GM12864 (cell line): ENCODE results near the gene VILL.

Source experiments
- DNase-seq: peaks from one replicate; pipeline ENCODE4 v3.0.0-alpha.2; 2011; ENCODE audit warnings: low read depth
- H3K4me3 ChIP-seq: 2 replicates; pipeline ENCODE4 v1.5.1; 2011; ENCODE audit warnings: mild to moderate bottlenecking, low read depth, low read length, control low read depth
- TF ChIP-seq, protein P1 (sequence below): IDR thresholded peaks from 2 replicates; pipeline ENCODE4 v1.5.1; 2011; ENCODE audit warnings: low read depth, mild to moderate bottlenecking, moderate library complexity, low read length, control low read depth, inconsistent platforms; ENCODE audit errors: missing control alignments

The VILL gene

DNA sequence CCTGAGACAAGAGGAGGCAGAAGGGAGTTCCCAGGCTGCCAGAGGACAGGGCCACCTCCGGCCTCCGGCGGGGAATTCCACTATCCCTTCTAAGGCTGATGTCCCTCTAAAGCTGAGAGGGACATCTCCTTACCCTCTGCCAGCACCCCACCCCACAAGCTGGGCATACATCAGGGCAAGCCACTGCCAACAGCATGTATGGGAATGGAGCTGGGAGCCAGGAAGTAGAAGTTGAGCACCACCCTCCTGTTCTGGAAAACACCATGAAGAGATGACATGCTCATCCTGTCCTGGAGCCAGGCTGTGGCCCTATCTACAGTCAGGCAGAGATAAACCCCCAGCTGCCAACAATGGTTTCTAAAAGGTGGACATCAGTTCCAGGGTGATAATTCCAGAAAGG, 31.7 kb downstream of the VILL start:
- DNase-seq: no peak
- TF ChIP-seq, protein P1, sequence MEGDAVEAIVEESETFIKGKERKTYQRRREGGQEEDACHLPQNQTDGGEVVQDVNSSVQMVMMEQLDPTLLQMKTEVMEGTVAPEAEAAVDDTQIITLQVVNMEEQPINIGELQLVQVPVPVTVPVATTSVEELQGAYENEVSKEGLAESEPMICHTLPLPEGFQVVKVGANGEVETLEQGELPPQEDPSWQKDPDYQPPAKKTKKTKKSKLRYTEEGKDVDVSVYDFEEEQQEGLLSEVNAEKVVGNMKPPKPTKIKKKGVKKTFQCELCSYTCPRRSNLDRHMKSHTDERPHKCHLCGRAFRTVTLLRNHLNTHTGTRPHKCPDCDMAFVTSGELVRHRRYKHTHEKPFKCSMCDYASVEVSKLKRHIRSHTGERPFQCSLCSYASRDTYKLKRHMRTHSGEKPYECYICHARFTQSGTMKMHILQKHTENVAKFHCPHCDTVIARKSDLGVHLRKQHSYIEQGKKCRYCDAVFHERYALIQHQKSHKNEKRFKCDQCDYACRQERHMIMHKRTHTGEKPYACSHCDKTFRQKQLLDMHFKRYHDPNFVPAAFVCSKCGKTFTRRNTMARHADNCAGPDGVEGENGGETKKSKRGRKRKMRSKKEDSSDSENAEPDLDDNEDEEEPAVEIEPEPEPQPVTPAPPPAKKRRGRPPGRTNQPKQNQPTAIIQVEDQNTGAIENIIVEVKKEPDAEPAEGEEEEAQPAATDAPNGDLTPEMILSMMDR: no peak
- H3K4me3 ChIP-seq: no peak overlapping the region

DNA sequence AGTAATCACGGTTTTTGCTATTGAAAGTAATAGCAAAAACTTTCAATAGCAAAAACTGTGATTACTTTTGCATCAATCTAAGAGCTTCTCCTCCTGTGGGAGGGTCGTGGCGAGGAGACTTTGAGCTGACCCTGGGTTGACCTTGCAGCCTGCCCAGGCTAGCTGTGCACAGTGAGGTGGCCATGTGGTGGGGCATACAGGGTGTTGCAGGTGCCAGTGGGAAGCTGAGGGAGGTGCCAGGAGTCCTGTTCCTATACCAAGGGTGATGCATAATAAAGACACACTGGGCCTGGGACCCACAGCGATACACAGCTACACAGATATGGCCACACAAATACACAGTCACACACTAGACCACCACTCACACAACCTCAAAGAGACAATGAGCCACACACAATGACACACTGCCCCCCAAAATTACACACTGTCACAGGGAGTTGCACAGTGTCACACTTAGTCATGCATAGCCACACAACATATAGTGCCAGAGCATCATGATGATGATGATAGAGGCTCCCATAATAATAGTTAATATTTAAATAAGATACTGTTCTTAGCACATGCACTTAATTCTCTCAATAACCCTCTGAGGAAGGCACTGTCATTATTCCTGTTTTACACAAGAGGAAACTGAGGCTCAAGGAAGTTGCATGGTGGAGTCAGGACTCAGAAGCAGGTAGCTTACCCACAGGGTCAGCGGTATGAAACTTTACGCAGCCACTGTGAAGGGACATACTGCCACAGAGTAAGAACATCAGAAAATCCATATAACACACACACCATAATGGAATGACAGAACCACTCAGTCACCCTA, 32.5 kb downstream of the VILL start:
- TF ChIP-seq, protein P1: no peak

DNA sequence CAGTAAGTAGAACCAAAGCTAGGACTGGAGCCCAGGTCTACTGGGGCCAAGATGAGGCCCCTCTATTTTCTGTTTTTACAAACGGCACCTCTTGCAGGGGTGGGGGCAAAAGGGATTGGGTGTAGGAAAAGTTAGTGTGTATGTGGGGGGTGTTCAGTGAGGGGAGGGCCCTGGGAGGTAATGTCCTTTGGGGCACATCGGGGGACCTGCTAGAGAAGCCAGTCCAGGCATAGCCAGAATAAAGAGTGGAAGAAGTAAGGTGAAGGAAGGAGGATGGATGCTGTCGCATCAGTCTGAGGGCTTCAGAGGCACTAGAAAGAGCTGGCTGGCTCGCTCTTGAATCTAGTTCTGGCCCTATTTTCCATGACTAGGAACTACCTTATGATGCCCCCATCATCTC, 36.3 kb downstream of the VILL start:
- no peak for DNase-seq
- H3K4me3 ChIP-seq: no peak overlapping the region
- TF ChIP-seq, protein P1: no peak

More for the DNA sequence above, 32.5 kb downstream of the VILL start:
- no peak overlapping the region for H3K4me3 ChIP-seq
- DNase-seq: no peak

DNA sequence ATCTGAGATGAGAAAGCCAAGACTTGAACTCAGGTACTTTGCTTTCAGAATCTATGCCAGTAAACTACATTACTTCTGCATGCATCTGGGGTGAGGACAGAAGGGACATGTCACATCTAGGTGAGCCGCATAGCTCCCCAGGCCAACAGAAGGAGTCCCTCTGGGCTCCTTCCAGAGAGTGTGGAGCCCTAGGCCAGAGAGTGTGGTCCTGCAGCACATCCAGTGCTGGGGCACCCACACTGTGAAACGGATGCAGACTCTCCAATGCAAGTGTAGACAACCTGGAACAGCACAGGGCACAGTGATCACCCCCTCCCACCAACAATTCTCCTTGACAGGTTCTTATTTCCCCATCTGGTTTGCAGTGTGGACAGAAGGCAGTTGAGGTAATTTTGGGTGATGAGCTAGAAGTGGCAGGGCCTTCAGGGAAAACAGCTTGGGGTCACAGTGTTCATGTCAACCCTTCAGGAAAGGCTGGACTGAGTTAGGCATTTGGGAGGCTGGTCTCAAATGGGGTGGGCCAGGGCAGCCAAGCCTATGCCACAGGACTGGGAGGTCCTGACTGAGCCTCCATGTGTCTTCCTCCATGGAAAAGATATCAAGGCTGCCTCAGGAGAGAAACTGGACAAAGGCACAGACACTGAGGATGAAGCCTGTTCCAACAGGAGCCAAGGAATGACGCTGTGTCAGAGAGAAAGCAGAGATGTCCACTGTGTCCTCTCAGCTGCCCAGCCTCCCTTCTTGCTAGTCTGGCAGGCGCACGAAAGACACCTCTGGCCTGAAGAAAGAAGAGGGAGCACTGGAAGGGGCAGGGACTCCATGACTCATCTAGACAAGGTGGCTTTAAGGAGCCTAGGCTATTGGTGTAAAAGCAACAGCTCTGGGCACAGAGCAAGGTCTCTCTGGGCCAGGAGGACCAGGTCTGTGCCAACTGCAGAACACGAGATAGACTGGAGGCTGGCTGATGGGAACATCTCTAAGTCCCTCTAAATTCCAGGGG, 37.2 kb downstream of the VILL start:
- H3K4me3 ChIP-seq: no peak overlapping the region
- TF ChIP-seq, protein P1: no peak
- DNase-seq: no peak

DNA sequence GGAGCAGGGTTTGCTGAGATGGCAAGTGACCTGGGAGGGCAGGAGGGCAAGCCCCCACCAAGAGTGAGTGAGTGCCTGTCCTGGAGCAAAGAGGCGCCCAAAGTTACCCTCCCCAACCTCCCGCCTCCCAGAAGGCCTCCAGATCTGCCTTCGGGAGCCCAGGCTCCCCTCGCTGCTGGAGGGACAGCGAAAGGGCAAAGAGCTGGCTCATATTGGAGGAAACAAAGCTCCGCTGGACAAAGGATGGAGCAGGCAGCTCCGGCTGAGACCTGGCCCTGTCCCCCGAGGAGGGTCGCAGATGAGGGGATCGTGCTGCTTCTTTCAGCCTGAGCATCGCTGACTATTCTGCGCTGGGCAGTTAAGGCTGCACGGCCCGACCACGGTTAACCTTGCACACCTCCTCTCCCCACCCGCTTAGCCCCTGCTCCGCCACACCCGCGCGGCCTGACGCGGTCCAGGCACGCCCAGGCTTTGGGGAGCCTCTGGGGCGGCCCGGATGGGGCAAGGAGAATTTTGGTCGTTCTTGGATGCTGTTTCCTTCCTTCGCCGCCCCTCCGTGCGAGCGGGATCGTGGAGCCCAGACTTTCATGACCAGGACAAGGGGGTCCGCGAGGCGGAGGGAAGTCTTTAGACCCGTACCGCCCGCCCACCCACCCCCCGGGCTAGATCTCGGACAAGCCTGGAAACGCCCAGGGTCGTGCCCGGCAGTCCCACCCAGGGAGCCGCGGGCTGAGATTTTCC, 38.2 kb downstream of the VILL start:
- H3K4me3 ChIP-seq: no peak overlapping the region
- no peak for DNase-seq
- TF ChIP-seq, protein P1: no peak

DNA sequence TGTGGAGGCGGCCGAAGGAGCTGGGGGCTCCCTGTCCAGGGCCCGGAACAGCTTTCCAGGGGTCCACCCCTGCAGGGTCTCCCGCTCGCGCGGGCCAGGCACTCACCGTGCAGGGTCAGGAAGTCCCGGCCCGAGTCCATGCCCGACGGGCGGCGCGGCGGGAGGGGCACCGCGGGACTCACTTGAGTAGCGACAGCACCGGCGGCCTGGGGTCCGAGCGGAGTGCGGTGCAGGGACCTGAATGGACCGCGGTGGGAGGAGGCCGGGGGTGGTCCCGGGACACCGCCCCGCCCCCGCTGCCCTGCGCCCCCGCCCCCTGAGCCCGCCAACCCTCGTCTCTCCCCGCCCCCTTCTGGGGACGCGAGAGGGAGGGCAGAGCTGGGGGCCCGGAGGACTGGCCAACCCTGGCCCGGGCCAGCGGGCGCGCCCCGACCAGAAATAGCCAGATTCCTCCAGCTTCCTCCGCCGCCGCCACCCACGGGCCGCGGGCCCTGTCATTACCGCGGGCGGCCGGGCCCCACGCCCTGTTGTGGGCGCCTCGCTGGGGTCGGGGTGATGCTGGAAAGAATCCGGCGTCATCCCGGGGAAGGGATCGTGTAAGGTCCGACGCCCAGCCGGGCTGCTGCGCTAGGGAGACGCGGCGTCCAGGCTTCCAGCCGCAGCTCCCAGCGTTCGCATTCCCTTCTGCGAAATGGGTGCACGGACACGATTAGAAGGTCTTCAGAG, 39.0 kb downstream of the VILL start, which contains the start of gene PLCD1:
PLCD1 (minus strand) TSS at position 243 of the 726 bp plus-strand sequence; CDS start at position 140, 103 bp downstream.
- TF ChIP-seq, protein P1: no peak
- no peak for DNase-seq
- no peak within 1 kb of the TSS for H3K4me3 ChIP-seq
